NCI-H774 (cell line): ENCODE measurements around the gene HEXB.
A peak's percentile ranks its signal among the peaks of the same experiment; 100 is the strongest.
"Not testable (repeated sequence)": the region's sequence is repeated elsewhere in the genome, so short reads cannot be mapped to it uniquely, and the experiment has no call there.

Experiments
- DNase-seq: peaks from one replicate; lab custom pipeline; 2025; lab: John Stamatoyannopoulos, UW

HEXB gene

DNA sequence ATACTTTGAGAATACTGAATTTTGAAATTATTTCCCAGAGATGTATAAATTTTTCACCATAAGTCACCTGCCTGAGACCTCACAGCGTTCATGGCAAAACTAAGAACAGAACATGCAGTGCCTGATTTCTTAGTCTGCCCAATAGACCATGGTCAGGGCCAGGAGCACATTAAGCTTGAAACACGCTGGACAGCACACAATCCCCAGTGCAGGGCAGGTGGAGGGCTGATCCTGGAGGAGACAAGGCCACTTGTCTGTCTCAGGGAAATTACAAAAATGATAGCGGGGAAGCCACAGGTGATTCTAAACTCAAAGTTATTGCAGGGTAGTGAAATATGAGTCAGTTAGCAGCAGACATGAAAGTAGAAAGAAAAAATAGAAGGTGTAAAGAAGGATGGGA lies 25.9 kb upstream of the HEXB start:
- DNase-seq = no peak

GRCh38 chr5:74660140-74660539 lies 24.9 kb upstream of the HEXB start:
- DNase-seq = no peak

- DNase-seq = no peak
Observed at GRCh38 chr5:74660873-74661272, 24.2 kb upstream of the HEXB start.

GRCh38 chr5:74664551-74664950 lies 20.5 kb upstream of the HEXB start:
- no peak for DNase-seq

DNA sequence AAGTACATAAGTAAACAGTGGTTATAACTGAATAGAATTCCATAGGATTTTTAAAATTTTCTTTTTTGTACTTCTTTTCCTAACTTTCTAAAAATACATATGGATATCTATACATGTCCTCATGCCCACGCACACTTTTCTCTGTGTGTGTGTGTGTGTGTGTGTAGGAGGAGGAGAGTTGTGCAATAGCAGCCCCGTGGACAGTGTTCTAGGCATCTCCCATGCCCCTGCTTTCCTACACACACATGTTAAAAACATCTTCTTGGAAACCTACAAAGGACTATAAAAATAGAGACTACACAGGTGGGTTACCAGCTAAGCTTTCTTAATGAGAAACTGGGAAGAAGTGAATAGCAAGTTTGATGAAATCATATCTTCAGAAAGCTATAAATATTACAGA lies 19.8 kb upstream of the HEXB start:
- DNase-seq = no peak

- no peak for DNase-seq
Observed at GRCh38 chr5:74665816-74666215, 19.2 kb upstream of the HEXB start.

- no peak for DNase-seq
Observed at GRCh38 chr5:74667396-74667795, 17.6 kb upstream of the HEXB start.

- DNase-seq = no peak
Observed at GRCh38 chr5:74669821-74670220, 15.2 kb upstream of the HEXB start.

GRCh38 chr5:74670396-74671038 lies 14.5 kb upstream of the HEXB start:
- DNase-seq = no peak

DNA sequence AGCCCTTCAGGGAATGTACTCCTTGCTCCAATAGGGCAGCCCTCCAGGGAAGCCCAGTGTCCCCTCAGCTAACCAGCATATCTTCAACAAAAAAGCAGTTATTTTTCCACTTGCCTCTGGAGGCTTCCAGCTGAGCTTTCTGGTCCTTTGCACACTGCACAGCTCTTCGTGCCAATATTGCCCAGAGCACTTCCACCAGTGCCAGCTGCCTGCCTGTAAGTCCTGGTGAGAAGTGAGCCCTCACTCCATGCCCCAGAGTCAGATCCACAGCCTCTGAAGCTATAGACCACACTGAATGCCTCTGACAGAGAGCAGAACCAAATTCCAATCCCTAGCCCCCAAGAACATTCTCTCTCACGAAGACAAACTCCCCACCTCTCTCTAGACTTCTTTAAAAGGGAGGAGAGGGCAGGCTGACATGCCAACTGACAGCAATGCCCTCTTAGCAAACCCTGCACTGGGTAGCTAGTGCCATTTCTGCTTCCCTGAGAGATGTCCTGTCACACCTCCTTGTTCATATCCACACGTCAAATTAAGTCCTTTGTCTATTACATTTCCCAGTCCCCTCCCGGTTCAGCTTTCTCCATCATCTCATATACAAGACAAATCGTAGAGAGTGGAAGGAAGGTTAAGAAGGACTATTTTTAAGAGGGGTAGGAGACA lies 12.7 kb upstream of the HEXB start:
- DNase-seq = no peak

DNA sequence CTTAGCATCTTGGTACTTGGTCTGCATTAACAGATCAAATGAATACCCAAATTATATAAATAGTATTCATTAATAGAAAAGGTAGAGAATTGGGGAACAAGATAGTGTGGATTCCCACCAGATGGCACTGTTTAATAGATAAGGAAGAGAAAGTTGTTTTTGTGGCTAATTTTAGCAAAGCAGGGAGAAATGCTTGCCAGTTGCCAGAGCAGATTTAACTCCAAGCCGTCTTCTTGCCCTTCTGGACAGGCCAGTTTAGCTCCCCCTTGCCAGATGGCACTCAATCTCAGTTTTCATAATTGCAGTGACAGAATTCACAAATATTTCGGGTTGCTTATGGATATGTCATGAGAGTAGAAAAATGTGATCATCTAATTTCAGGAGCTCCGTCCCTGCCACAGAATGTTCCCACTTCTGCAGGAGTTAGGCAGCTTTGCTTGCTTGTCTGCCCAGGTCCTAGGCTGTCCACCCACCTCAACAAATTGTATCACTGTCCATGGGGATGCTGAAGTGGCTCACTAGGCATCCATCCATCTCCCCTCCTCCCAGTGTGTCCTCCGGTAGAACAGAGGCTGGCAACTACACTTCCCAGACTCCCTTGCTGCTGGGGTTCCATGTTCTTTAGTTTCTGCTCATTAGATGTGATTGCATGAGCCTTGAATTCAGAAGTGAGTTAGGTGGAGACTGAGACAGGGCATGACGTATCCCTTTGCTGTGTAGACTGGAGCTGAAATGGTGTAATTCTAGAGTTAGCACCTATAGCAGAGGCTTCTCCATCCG lies 11.8 kb upstream of the HEXB start:
- peak; percentile 19 for DNase-seq

- not testable (repeated sequence) for DNase-seq
Observed at GRCh38 chr5:74676466-74676865, 8.6 kb upstream of the HEXB start.

DNA sequence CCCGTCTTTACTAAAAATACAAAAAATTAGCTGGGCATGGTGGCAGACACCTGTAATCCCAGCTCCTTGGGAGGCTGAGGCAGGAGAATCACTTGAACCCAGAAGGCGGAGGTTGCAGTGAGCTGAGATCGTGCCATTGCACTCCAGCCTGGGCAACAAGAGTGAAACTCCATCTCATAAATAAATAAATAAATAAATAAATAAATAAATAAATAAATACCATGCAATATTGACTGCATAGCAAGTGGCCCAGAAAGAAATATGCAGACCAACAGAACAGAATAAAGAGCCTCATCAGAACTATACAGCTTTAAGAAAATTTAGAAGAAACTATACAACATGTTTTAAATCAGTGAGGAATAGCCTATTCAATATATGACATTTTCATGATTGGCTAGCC lies 6.9 kb upstream of the HEXB start:
- DNase-seq = not testable (repeated sequence)

- not testable (repeated sequence) for DNase-seq
Observed at GRCh38 chr5:74679300-74679699, 5.7 kb upstream of the HEXB start.

DNA sequence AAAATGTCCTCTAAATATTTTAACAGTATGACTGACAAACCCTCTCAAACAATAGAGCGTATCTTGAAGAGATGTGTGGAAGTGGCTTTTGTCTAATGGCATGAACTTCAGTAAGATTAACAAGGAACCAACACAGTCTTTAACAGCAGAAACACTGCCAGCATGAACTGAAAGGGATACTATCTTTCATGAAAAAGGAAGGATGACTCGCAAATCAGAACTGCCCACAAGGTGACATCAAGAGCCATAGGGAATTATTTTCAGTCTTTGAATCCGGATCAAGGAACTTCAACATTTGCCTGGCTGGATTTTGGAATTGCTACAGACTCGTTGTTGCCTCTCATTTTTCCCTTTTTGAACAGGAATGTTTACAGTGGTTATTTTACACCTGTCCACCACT lies 5.1 kb upstream of the HEXB start:
- DNase-seq = no peak

DNA sequence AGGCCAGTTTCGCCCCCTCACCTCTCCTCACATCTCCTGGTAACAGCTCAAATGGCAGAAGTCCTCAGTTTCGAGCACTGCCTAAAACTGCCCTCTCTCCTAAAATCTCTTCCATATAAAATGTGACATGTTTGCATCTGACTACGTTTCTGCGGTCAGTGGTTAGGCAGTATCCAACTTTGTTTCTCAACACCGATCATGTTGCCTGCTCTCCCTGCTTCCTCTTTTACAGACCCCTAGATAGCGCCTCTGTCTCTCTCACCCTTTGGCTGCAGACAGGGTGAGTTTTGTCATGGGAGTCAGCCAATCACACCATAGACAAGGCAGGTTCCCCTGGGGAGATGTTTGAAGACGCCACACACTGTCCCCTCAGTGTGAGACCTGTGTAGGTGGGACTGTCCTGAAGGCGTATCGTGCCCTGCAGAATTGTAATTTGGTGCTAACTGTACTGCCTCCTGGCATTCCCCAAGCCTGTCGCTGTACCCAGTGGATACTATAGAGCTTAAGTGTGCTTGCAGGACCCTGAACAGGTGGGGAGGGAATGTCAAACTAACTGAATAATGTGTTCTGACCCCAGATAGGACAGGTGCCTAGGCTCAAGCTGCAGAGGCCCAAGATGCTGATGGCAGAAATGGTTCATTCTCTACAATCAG lies 1.1 kb downstream of the HEXB start:
- DNase-seq = no peak

- DNase-seq = no peak
Observed at GRCh38 chr5:74686962-74687751, 2.1 kb downstream of the HEXB start.

DNA sequence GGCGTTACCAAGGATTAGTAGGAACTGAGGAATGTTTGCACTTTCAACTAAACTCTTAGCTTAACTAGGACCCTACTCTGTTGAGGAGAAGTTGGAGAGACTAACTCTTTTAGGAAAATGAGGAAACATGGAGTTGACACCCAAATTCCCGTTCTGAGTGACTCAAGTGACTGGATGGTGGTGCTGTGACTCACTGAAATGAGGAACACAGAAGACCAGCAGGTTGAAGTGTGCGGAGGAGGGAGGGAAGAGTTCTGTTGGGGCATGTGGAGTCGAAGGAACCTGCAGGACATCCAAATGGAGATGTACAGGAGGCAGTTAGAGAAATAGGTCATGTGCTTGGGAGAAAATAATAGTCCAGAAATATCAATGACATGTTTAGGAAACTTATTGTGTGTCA lies 8.2 kb downstream of the HEXB start:
- DNase-seq = no peak

DNA sequence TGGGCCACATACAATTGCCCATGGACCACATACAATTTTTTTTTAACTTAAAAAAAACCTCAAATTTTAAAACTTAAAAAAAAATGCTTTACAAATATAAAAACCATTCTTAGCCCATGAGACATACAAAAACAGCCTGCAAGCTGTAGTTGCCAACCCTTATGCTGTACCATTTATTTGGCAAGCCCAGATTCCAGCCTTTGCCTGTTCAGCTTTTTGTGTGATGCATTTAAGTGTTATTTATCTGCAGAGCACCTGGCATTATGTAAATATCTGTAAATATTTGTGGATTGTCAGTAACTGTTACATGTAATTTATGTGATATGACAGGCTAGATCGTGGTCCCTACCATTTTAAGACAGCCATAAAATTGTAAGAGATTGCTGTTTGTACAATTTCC lies 32.6 kb downstream of the HEXB start:
- peak; percentile 81 for DNase-seq

DNA sequence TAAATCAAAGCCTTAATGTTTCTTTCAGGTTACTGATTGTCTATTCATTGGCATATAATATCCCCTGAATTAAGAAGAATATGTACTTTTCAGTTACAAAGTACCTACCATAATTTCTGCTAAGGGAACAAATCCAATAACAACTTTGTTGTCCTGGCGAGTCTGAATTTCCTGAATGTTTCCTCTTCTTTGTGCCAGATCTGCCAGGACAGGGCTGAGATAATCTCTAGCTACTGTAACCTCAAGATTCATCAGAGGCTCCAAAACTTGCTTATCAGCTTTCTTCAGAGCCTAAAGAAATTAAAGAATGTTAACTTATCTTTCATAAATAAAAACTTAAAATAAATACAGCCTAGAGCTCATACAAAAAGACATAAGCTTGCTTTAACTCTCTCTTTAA lies 37.2 kb downstream of the HEXB start:
- no peak for DNase-seq

GRCh38 chr5:74725331-74725730 lies 40.3 kb downstream of the HEXB start:
- DNase-seq = no peak

GRCh38 chr5:74736759-74737158 lies 51.7 kb downstream of the HEXB start:
- no peak for DNase-seq
